NCI-H128 (cell line): Measurements from ENCODE around the gene SNX27.
"Not testable (repeated sequence)": the region's sequence is repeated elsewhere in the genome, so short reads cannot be mapped to it uniquely, and the experiment has no call there.

Experiments used
- DNase-seq: peaks from one replicate; lab custom pipeline; 2025; ENCODE audit not compliant: unreplicated experiment; lab: John Stamatoyannopoulos, UW

The SNX27 gene

GRCh38 chr1:151602550-151602949 lies 9.3 kb upstream of the SNX27 start:
- DNase-seq, result not testable (repeated sequence)

- no peak for DNase-seq
Observed at GRCh38 chr1:151604291-151604690, 7.6 kb upstream of the SNX27 start.

GRCh38 chr1:151606384-151606783 lies 5.5 kb upstream of the SNX27 start:
- no peak for DNase-seq

- no peak for DNase-seq
Observed at GRCh38 chr1:151606857-151607256, 5.0 kb upstream of the SNX27 start.

- no peak for DNase-seq
Observed at GRCh38 chr1:151610142-151610541, 1.7 kb upstream of the SNX27 start.

DNA sequence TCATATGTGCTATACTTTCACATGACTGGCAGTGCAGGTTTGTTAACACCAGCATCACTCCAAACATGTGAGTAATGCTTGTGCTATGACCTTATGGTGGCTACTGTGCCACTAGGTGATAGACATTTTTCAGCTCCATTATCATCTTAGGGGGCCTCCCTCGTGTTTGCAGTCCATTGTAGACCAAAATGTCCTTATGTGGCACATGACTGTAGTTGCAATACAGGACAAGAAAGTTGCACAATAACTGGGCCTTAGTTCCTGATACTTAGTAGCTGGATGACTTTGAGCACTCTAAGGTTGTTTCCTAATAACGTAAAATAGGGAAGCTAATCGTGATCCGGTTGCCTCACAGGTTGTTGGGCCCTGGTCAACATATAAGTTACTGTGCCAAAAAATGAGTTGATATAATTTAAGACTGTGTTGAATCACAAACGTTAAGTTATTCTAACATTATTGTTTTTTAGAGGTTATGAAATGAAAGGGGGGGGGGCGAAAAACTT lies 511 bp upstream of the SNX27 start:
- no peak for DNase-seq

DNA sequence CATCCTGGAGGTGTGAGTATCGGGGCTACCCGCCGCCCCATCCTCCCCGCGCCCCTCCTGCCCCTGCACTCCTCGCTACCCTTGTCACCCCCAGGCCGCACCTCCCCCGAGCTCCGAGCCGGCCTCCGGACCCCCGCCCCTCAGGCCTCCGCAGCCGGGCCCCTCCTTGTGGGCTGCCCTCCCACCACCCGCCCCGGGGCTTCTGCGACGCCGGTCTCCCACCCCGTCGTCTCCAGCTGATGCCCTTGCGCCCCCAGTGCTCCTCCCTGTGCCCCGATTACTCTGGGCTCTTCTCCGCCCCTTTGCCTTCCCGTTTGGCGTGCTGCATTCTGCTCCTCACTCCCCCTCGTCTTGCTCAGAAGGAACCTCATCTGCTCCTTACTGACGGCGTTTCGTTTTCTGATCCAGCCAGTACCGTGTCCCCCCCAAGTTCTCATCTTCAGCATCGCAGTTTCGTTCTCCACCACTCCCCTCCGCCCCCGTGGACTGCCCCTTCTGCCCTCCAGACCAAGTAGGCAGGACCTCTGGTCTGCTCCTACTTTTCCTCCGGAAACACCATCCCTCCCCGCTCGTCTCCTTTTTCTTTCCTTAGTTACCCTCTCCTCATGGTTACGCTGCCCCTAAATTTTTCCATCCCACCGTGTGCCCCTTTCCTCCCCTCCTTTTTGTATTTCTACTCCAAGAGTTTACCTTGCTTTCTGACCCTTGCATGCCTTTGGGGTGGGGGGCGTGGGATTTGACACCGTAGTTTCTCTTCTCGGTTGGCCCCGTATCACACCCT lies 841 bp downstream of the SNX27 start:
- no peak for DNase-seq

GRCh38 chr1:151613282-151613780 lies 1.5 kb downstream of the SNX27 start:
- DNase-seq, result no peak

DNA sequence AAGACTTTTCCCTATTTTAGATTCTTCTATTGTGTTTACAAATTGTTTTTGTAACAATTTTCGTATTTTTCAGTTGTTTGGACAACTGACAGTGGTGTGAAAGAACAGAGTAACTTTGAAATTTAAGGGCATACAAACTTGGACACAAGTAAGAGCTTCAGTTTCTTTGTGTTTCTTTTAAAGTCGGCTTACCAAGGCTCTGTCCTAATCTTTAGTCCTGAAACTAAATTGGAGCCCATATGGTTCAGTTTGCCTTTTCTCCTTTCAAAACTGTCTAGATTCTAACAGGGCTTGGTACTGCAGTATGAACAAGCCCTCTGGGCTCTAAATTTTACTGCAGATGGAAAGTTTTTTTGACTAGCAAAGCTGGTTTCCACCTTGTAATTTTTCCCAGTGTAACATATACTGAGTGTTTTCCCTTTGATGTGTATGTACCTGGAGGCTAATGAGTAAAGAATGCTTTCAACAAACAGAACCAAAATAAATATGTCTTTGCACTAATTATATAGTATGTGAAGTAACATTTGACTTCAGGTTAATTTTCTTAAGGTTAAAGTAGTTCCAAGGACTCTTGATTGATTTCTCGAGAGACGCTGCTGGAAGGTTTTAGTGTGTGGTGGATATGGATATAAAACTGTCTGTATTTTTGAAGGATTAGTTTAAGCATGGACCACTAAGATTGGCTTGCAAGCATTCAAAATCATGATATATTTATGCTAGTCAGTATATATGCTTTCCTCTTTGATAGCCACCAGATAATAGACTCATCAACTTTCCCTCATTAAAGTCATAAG lies 4.1 kb downstream of the SNX27 start:
- DNase-seq, result no peak

DNA sequence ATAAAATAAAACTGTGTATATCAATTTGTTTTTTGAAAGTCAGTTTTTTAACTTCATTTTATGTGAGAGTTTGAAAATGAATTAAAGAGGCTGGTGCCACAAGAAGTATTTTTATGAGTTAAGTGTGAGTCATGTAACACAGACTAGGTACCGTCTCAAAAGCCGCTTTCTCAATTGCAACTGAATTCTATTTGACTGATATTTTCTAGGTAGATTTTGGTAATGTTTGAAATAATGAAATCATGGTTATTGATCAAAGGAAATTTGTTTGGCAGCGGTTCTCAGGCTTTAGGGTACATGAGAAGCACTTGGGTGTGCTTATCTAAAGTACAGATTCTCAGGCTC lies 4.6 kb downstream of the SNX27 start:
- DNase-seq, result no peak

DNA sequence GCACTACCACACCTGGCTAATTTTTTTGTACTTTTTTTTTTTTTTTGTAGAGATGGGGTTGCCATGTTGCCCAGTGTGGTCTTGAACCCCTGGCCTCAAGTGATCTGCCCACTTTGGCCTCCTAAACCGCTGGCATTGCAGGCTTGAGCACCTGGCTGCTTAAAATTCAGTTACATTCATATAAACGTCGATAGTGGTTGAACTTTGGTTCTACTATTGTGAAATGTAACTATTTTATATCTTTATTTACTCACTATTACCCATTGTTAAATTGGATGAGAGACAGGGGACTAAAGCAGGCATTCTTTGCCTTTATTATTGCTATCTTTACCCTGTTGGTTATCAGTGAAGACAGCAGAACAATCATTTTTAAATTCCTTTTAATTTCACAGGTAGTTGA lies 6.2 kb downstream of the SNX27 start:
- DNase-seq, result no peak

DNA sequence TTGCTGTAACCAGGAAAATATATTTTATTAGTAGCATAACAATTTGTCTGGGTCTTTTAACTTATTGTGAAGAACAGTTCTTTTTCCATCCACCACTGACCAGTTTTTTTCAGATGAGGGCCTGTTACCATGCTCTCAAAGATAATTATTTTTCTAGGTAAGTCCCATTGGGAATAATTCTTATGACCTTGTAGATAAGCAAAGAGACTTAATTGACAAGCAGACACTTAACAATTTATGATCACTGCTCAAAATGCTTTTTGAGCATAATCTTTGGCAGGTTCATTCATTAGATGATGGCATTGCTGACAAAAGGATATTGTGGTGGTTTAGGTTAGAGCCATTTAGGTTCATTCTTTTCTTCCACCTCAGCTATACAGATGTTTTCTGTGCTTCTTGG lies 6.6 kb downstream of the SNX27 start:
- DNase-seq, result no peak

GRCh38 chr1:151618996-151619395 lies 7.1 kb downstream of the SNX27 start:
- not testable (repeated sequence) for DNase-seq

DNA sequence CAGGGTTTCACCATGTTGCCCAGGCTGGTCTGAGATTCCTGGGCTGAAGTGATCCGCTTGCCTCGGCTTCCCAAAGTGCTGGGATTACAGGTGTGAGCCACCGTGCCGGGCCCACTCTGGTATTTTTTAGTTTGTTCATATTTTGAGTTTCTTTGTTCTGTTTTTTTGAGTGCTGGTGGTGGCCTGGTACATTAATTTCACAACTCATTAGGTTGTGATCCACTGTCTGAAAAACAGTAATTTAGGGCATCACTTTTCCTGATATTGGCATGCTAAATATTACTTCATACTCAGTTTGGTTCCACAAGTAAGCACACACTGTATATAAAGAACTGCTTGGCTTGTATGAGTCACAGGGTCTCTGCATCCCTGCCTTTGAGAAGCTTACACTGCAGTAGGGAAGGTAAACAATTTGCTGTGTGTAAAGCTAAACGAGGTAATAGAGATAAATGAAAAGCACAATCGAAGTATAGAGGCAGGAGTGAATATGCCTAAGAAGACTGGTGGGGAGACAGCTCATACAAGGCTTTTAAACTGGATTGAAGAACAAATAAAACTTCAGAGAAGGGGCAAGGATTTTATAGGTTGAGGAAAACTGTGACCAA lies 7.7 kb downstream of the SNX27 start:
- no peak for DNase-seq

DNA sequence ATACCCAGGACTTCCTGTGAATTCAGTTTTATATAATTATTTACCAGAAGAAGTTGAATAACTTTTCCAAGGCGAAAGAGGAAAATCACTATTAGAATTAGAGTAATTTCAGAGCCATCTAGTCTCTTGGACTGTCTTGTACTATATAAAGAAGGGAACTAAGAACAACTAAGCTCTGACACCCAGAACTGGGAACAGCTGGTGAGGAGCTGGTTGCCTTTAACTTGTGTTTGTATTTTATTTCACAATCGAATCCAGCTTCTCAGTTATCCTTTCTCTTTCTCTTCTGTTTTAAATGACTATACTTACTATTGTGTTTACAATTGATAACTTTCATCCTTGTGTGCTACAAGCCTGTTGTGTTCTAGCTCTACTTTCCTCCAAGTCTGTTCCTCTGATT lies 8.4 kb downstream of the SNX27 start:
- DNase-seq, result no peak

GRCh38 chr1:151621351-151621750 lies 9.5 kb downstream of the SNX27 start:
- no peak for DNase-seq

GRCh38 chr1:151624783-151625182 lies 12.9 kb downstream of the SNX27 start:
- no peak for DNase-seq

DNA sequence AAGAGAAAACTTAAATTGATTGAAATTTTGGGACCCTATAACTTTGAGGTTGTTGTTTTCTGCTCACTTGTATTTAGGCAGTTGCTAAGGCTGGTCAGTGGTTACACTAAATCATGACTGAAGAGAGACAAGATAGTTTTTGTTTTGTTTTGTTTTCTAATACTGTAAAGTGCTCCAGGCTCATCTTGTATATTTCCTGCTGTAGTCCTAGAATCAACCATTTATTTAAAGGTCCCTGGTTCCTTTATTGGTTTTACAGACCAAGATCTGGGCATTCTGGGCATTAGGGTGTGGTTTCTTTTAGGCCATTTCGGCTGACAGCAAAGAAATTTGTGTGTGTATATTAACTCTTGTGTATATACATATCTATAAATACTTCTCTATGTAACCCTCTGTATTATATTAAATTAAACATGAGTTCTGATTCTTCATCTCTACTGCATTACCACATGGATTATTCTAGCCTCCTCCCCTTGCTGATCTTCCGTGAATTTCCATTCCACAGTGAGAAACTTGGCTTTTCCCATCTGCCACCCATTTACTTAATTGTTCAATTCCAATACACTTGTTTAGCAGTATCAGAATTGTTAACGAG lies 15.0 kb downstream of the SNX27 start:
- no peak for DNase-seq

DNA sequence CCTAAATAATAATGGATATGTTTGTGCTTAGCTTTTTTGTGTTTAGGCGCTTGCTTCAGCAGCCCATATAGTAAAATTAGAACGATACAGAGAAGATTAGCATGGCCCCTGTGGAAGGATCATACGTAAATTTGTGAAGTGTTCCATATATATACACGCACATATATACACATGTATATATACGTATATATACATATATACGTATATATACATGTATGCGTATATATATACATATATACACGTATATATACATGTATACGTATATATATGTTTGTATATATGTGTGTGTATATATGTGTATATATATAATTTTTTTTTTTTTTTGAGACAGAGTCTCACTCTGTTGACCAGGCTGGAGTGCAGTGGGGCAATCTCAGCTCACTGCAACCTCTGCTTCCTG lies 17.4 kb downstream of the SNX27 start:
- DNase-seq, result no peak

GRCh38 chr1:151635479-151636072 lies 23.7 kb downstream of the SNX27 start:
- no peak for DNase-seq
